OCI-LY1 (cell line): ENCODE data around the gene LRRC57.

Experiments
- EZH2 ChIP-seq: fragments of 200-600 bp; sonication (generic), shearing (Covaris generic); IDR thresholded peaks from 2 replicates; pipeline ENCODE4 v1.8.0; 2017; ENCODE audit warnings: borderline replicate concordance, mixed run types, mild to moderate bottlenecking, antibody characterized with exemption, low read length, moderate library complexity, mixed read lengths
- TF ChIP-seq, protein P1 (sequence below): fragments of 200-600 bp; sonication (generic), shearing (Covaris generic); IDR thresholded peaks from 2 replicates; pipeline ENCODE4 v1.5.1; 2017; ENCODE audit warnings: mild to moderate bottlenecking, antibody characterized with exemption, low read length, moderate library complexity, mixed read lengths

DNA sequence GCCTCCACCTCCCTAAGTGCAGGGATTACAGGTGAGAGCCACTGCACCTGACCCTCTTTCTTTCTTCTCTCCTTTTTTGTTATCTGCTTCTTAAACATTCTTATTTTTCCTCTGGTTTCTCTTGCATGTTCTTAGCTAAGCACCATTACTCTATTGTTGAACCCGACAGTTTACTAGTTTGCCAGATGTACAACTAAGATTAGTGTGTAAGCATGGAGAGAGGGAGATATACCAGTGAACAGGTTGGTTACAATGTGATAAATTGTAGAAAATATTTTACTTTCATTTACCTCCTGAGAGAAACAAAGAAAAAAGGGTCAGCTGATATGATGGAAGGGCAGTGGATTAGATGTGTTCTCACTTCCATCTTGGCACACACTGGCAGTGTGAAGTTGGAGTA, 5.0 kb upstream of the LRRC57 start:
- TF ChIP-seq, protein P1, sequence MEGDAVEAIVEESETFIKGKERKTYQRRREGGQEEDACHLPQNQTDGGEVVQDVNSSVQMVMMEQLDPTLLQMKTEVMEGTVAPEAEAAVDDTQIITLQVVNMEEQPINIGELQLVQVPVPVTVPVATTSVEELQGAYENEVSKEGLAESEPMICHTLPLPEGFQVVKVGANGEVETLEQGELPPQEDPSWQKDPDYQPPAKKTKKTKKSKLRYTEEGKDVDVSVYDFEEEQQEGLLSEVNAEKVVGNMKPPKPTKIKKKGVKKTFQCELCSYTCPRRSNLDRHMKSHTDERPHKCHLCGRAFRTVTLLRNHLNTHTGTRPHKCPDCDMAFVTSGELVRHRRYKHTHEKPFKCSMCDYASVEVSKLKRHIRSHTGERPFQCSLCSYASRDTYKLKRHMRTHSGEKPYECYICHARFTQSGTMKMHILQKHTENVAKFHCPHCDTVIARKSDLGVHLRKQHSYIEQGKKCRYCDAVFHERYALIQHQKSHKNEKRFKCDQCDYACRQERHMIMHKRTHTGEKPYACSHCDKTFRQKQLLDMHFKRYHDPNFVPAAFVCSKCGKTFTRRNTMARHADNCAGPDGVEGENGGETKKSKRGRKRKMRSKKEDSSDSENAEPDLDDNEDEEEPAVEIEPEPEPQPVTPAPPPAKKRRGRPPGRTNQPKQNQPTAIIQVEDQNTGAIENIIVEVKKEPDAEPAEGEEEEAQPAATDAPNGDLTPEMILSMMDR, result no peak
- TF ChIP-seq EZH2, result no peak
